ENCODE measurements around the gene AKNA. TPM values are rescaled to one million over a fixed set of nuclear protein-coding genes. Genes with fewer than 3 reads are reported as not detected.

Gene AKNA
- polyA plus RNA-seq, 2 of the 4 experiments (the other 2 are of a cell fraction): 2.7 to 4.6 TPM

GRCh38 chr9:114308361-114308950 lies 79.3 kb downstream of the AKNA start:
- FAIRE-seq (no peak), DNase-seq (ENCODE audit: low read depth in 1 of 2, low spot score in 1 of 2) (no peak), ATAC-seq (no peak)
- no peaks in the 10 kb centered on the region for H3K4me1 ChIP-seq
- WGBS (ENCODE audit: missing lambda C conversion rate): 94% methylated on average over 10 of the region's 13 CpGs
- ChIA-PET CTCF (interaction anchor here (0.6 to 0.9 kb wide), 3 partner anchors 212 to 262 kb away, joined by 3 read pairs; no protein-coding TSS in a partner anchor), POLR2A (no interaction called here)
- no peak overlapping the region for H3K4me2 ChIP-seq
- H3K27ac ChIP-seq: no peak overlapping the region
- TF ChIP-seq MYC (IDR thresholded peaks at IDR 0.05; ENCODE audit: borderline replicate concordance, low read length) (no peak), BHLHE40 (IDR thresholded peaks at IDR 0.05; ENCODE audit: low read depth, low read length) (no peak), POLR2AphosphoS2 (conservative IDR thresholded peaks at IDR 0.05; ENCODE audit: low read length) (no peak), SREBF2 (IDR thresholded peaks at IDR 0.05) (no peak), E2F6 (IDR thresholded peaks at IDR 0.05; ENCODE audit: borderline replicate concordance, low read depth) (no peak), HDAC2 (IDR thresholded peaks at IDR 0.05) (no peak), EHF (CRISPR knock-in tag; IDR thresholded peaks at IDR 0.05) (no peak), CBX8 (IDR thresholded peaks at IDR 0.05) (no peak), HMGXB4 (CRISPR knock-in tag; IDR thresholded peaks at IDR 0.05; ENCODE audit: borderline replicate concordance) (no peak), ELK1 (IDR thresholded peaks at IDR 0.05; ENCODE audit: low read depth, low read length) (no peak), KDM1A (IDR thresholded peaks at IDR 0.05; ENCODE audit: low read depth) (no peak), RNF2 (IDR thresholded peaks at IDR 0.05; ENCODE audit: borderline replicate concordance, low read depth) (no peak), RARB (CRISPR knock-in tag; IDR thresholded peaks at IDR 0.05) (no peak), MAZ (IDR thresholded peaks at IDR 0.05; ENCODE audit: borderline replicate concordance, low read depth, low read length) (no peak), NFE2L2 (conservative IDR thresholded peaks at IDR 0.05; ENCODE audit: low read length) (no peak), JUNB (IDR thresholded peaks at IDR 0.05) (no peak), ESRRA (IDR thresholded peaks at IDR 0.05; ENCODE audit: borderline replicate concordance, low read length) (no peak)
- H3K4me3 ChIP-seq: no peak overlapping the region
- no peaks in the 10 kb centered on the region for H3K9me3 ChIP-seq

- Histone ChIP-seq H3K4me3 (no peak overlapping the region), H3K27ac (no peak overlapping the region), H3K4me2 (no peak overlapping the region), H3K9me3 (no peaks in the 10 kb centered on the region), H3K4me1 (no peaks in the 10 kb centered on the region)
- no peak for TF ChIP-seq HMGXB4 (CRISPR knock-in tag; IDR thresholded peaks at IDR 0.05; ENCODE audit: borderline replicate concordance)
- TF ChIP-seq CEBPB (IDR thresholded peaks at IDR 0.05): no peak
- no peak for TF ChIP-seq SREBF2 (IDR thresholded peaks at IDR 0.05)
- TF ChIP-seq FOSL2 (IDR thresholded peaks at IDR 0.05): no peak
- TF ChIP-seq FOSL2 (CRISPR knock-in tag; IDR thresholded peaks at IDR 0.05): no peak
- no peak for TF ChIP-seq USF2 (IDR thresholded peaks at IDR 0.05)
- POLR2A ChIA-PET: no interaction called here
- 90% methylated on average over 6 of the region's 6 CpGs for WGBS (ENCODE audit: missing lambda C conversion rate)
- ATAC-seq (no peak), FAIRE-seq (no peak), DNase-seq (ENCODE audit: low read depth in 1 of 2, low spot score in 1 of 2) (no peak)
- CTCF ChIA-PET: interaction anchor here (0.6 to 0.9 kb wide), 3 partner anchors 212 to 262 kb away, joined by 3 read pairs; no protein-coding TSS in a partner anchor
Measured at GRCh38 chr9:114307899-114308267, 79.9 kb downstream of the AKNA start.
